ENCODE data around the gene SLCO2B1.

DNA sequence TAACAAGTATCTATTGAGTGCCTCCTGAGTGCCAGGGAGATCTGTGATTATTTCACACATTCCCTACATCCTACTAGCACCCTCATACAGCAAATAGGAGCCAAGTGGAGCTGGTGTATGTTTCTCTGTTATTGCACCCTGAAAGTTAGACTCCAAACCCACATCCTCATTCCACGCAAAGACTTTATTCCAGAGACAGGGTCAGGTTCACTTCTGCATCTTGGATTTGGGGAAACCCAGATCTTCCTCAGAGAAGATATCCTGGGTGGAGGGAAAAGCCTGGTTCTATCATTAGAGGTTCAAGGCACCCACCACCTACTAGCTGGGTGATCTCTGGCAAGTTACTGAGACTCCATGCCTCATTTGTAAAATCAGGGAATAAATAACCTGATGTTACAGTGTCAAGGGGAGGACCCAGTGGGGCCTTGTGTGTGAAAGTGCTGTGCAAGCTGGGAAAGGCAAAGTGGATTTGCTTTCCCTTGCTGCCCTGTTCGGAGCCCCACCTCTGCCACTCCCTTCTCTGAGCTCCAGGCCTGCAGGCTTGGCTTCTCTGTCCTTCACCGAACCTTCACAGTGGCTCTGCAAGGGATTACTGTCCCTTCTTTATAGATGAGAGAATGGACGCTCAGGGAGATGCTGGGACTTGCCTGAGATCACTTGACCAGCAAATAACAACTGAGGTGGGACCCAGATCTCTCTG lies 991 bp upstream of the SLCO2B1 start:
- TF ChIP-seq GATA3 (IDR thresholded peaks at IDR 0.05; ENCODE audit: low read depth, low read length) (no peak), GATA2 (IDR thresholded peaks at IDR 0.05; ENCODE audit: low read depth, low read length) (no peak)
